Measurements from ENCODE around the gene PSEN1.

PSEN1 gene

GRCh38 chr14:73136387-73137225 lies at the start of gene PSEN1:
TSS of gene PSEN1 (plus strand) at chr14:73136507. CDS start at chr14:73148020, 11,513 bp downstream.
- DNase-seq = peak; percentile 99

GRCh38 chr14:73091044-73091443 lies 45.3 kb upstream of the PSEN1 start:
- DNase-seq = no peak

GRCh38 chr14:73097421-73097820 lies 38.9 kb upstream of the PSEN1 start:
- no peak for DNase-seq

GRCh38 chr14:73100334-73100733 lies 36.0 kb upstream of the PSEN1 start:
- no peak for DNase-seq

GRCh38 chr14:73102806-73103497 lies 33.4 kb upstream of the PSEN1 start:
- DNase-seq = no peak

- DNase-seq = no peak
Observed at GRCh38 chr14:73105050-73105449, 31.3 kb upstream of the PSEN1 start.

GRCh38 chr14:73105727-73106126 lies 30.6 kb upstream of the PSEN1 start:
- DNase-seq = no peak

GRCh38 chr14:73116079-73116665 lies 20.1 kb upstream of the PSEN1 start:
- no peak for DNase-seq

GRCh38 chr14:73124180-73124894 lies 12.0 kb upstream of the PSEN1 start:
- DNase-seq = no peak

- DNase-seq = no peak
Observed at GRCh38 chr14:73125169-73125588, 11.1 kb upstream of the PSEN1 start.

- DNase-seq = no peak
Observed at GRCh38 chr14:73125746-73126145, 10.6 kb upstream of the PSEN1 start.

GRCh38 chr14:73133795-73134194 lies 2.5 kb upstream of the PSEN1 start:
- no peak for DNase-seq

GRCh38 chr14:73136085-73136386 lies 271 bp upstream of the PSEN1 start:
- DNase-seq = no peak

- DNase-seq = no peak
Observed at GRCh38 chr14:73140811-73141323, 4.6 kb downstream of the PSEN1 start.

- no peak for DNase-seq
Observed at GRCh38 chr14:73142216-73142615, 5.9 kb downstream of the PSEN1 start.

GRCh38 chr14:73143003-73143402 lies 6.7 kb downstream of the PSEN1 start:
- no peak for DNase-seq

GRCh38 chr14:73143617-73144016 lies 7.3 kb downstream of the PSEN1 start:
- no peak for DNase-seq

- DNase-seq = no peak
Observed at GRCh38 chr14:73145371-73145770, 9.1 kb downstream of the PSEN1 start.

GRCh38 chr14:73146111-73146510 lies 9.8 kb downstream of the PSEN1 start:
- DNase-seq = no peak

- no peak for DNase-seq
Observed at GRCh38 chr14:73149753-73150152, 13.4 kb downstream of the PSEN1 start.

- DNase-seq = no peak
Observed at GRCh38 chr14:73153272-73153671, 17.0 kb downstream of the PSEN1 start.

- DNase-seq = no peak
Observed at GRCh38 chr14:73162251-73162650, 25.9 kb downstream of the PSEN1 start.

- DNase-seq = no peak
Observed at GRCh38 chr14:73166399-73166798, 30.1 kb downstream of the PSEN1 start.
